K562 (cell line): ENCODE results near the gene MYO16.

Source experiments
- BRF1 ChIP-seq: IDR thresholded peaks from 3 replicates; pipeline ENCODE4 v1.6.1; 2011; ENCODE audit warnings: borderline replicate concordance, mild to moderate bottlenecking; ENCODE audit not compliant: insufficient read length; ENCODE audit errors: extremely low read depth
- CREB1 ChIP-seq, 2 experiments: sonication (generic) in 1 of 2; formaldehyde crosslinking in 1 of 2; IDR thresholded peaks; 2 replicates each; pipeline versions ENCODE4 v1.6.1 to v1.8.0; 2012 to 2022; ENCODE audit warnings: inconsistent platforms in 1 of 2, mild to moderate bottlenecking in 1 of 2, missing genetic modification reagents in 1 of 2, moderate library complexity in 1 of 2
- EP300 ChIP-seq: IDR thresholded peaks from 2 replicates; pipeline ENCODE4 v1.6.1; 2012; ENCODE audit warnings: low read length, improper control_type of control experiment
- FOXJ3 ChIP-seq: sonication (generic); formaldehyde crosslinking; IDR thresholded peaks from 2 replicates; pipeline ENCODE4 v1.4.0; 2020; ENCODE audit warnings: mild to moderate bottlenecking, missing genetic modification reagents
- GATAD2B ChIP-seq: fragments of 450-650 bp; IDR thresholded peaks from 2 replicates; pipeline ENCODE4 v1.6.1; 2017; ENCODE audit warnings: mild to moderate bottlenecking, borderline replicate concordance
- MAFK ChIP-seq: IDR thresholded peaks from 2 replicates; pipeline ENCODE4 v1.6.1; 2011; ENCODE audit warnings: low read length, improper control_type of control experiment
- MAX ChIP-seq: sonication (generic); formaldehyde crosslinking; IDR thresholded peaks from 2 replicates; pipeline ENCODE4 v1.9.0; 2022; ENCODE audit warnings: mild to moderate bottlenecking, missing genetic modification reagents
- MAZ ChIP-seq, 2 experiments: fragments of 450-650 bp in 1 of 2; sonication (generic) in 1 of 2; formaldehyde crosslinking; IDR thresholded peaks in 1 of 2; conservative IDR thresholded peaks in 1 of 2; 2 replicates each; pipeline versions ENCODE4 v1.4.0 to v1.5.0; 2020; ENCODE audit warnings: mild to moderate bottlenecking in 1 of 2, missing genetic modification reagents in 1 of 2
- MNT ChIP-seq, 2 experiments: fragments of 450-650 bp; conservative IDR thresholded peaks; 2 replicates each; pipeline ENCODE4 v1.6.1; 2017; ENCODE audit warnings: mild to moderate bottlenecking in 2 of 2, moderate library complexity in 2 of 2
- TBL1XR1 ChIP-seq, 2 experiments: IDR thresholded peaks; 2 replicates each; pipeline ENCODE4 v1.6.1; 2012; ENCODE audit warnings: improper control_type of control experiment in 2 of 2, low read length in 2 of 2, mild to moderate bottlenecking in 1 of 2
- ZNF449 ChIP-seq: fragments of 250-450 bp; sonication (Bioruptor Pico); IDR thresholded peaks from 2 replicates; pipeline ENCODE4 v1.8.0; 2022; ENCODE audit warnings: moderate library complexity, mild to moderate bottlenecking, inconsistent platforms
- ZNF830 ChIP-seq: fragments of 250-450 bp; sonication (Bioruptor Pico); IDR thresholded peaks from 2 replicates; pipeline ENCODE4 v1.5.0; 2021; ENCODE audit warnings: mild to moderate bottlenecking

- no peak for TF ChIP-seq GATAD2B
- no peak for TF ChIP-seq FOXJ3 (CRISPR knock-in tag)
- TF ChIP-seq MNT (conservative IDR thresholded peaks at IDR 0.05) = no peak
- no peak for TF ChIP-seq EP300
- TF ChIP-seq MAZ (CRISPR knock-in tag; conservative IDR thresholded peaks at IDR 0.05 in 1 of 2, IDR thresholded peaks at IDR 0.05 in 1 of 2) = no peak
- TF ChIP-seq CREB1 (IDR thresholded peaks at IDR 0.05) = no peak
- no peak for TF ChIP-seq CREB1 (CRISPR knock-in tag; IDR thresholded peaks at IDR 0.05)
- TF ChIP-seq ZNF830 (CRISPR knock-in tag) = no peak
- TF ChIP-seq BRF1 = no peak
- no peak for TF ChIP-seq MAX (CRISPR knock-in tag)
- TF ChIP-seq ZNF449 (CRISPR knock-in tag) = no peak
- no peak for TF ChIP-seq TBL1XR1 (IDR thresholded peaks at IDR 0.05; ENCODE audit: low read length in 2 of 2)
- no peak for TF ChIP-seq MAFK
Measured at GRCh38 chr13:108940121-108940520, 310.7 kb downstream of the MYO16 start.
